GM21423 (cell line): Measurements from ENCODE around the gene TRMT112.
"Not testable (repeated sequence)": the region's sequence is repeated elsewhere in the genome, so short reads cannot be mapped to it uniquely, and the experiment has no call there.

ENCODE experiments used
- ATAC-seq: cut with Tn5 transposase; IDR thresholded peaks from one replicate; pipeline ENCODE4 v1.9.1; 2021; ENCODE audit warnings: mild to moderate bottlenecking, moderate library complexity; ENCODE audit not compliant: unreplicated experiment

Gene TRMT112

DNA sequence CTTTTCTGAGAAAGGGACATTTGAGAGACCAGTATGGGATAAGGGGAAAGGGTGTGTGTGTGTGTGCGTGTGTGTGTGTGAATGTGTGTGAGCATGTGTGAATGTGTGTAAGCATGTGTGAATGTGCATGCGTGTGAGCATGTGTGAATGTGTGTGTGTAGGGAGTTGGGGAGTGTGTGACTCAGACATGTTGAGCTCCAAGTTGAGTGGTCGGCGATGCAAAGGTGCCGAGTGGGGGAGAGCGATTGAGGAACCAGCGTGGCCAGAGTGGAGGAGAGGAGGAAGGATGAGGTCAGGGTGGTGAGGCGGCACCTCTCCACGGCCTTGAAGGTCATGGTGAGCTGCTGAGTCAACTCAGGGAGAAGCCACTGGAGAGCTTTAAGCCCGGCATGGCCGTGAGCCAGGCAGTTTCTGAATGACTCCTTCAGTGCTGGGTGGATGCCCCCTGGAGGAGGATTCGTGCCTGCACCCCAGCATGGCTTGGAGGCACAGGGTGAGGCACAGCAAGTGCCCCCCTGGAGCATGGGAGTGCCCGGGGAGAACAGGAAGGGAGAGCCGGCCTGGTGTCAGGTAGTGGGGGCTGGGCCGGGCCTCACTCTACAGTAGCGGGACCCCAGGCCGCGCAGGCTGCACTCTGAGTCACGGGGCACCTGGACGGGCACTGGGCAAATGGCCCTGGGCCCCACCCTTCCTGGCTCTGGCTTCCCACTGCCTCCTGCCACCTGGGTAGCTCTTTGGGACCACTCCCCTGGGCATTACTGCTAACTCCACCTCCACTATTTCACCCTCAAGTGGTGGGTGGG, 14.4 kb upstream of the TRMT112 start:
- ATAC-seq = peak; percentile 41

DNA sequence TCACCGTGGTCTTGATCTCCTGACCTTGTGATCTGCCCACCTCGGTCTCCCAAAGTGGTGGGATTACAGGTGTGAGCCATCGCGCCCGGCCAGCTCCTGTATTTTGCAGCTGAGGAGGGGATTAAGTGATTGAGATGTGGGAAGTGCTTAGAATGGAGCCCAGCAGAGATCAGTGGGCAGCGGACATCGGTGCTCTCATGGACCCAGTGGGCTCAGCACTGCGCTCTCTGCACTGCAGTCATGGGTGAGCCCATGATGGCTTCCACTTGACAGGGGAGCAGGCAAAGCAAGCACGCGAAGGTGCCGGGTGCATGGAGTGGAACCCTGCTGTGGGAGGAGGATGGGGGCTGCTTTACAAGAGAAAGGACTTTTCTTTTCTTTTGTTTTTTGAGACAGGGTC, 13.5 kb upstream of the TRMT112 start:
- no peak for ATAC-seq

DNA sequence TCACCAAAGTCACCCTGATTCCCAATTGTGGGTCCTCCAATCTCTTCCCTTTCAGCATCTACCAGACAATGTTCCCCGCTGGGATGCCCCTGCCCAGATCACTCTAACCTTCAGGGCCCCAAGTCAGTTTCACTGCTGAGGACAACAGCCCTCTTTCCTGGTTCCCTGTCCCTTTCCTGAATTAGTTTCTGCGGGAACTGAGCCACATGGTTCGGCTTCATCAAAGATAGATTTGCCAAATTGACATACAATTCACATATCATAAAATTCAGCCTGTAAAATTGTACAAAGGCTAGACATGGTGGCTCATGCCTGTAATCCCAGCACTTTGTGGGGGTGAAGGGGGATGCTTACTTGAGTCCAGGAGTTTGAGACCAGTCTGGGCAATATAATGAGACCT, 10.6 kb upstream of the TRMT112 start:
- ATAC-seq = no peak

- no peak for ATAC-seq
These were observed 10.0 kb upstream of the TRMT112 start for GRCh38 chr11:64327375-64327774.

- no peak for ATAC-seq
These were observed 7.5 kb upstream of the TRMT112 start for GRCh38 chr11:64324692-64325469.

DNA sequence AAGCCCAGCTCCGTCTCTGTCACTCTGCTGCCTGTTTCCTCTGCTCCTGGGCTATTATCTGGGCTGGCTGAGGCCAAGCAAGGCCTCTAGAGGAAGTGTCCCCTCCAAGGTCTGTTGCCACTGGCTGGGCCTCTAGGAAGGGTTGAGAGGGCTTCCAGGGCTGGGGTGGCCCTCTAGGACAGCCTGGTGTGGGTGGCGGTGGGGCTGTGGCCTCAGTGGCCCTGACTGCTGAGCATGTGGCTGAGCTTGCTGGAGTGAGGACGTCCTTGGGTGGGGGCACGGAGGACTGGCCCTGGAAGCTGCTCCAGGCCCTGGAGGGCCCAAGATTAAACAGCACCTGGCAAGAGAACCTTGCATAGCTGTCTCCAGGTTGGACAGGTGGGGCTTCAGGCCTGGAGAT, 6.6 kb upstream of the TRMT112 start:
- not testable (repeated sequence) for ATAC-seq

DNA sequence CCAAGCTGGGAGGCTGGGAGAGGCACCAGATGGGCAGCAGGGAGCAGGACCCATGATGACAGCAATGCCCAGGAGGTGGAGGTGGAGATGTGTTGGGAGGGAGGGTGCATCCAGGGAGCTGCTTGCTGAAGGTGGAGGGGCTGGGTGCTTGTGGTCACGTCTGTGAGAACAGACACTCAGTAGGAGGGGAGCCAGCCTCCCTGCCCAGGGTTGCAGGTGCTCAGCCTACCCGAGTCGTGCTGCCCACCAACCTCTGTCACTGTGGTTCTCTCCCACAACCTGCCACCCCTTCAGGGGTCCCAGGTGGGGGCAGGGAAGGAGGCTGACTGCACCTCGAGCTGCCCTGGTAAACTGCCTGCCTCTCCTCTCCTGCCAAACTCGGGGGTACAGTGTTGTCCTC, 6.0 kb upstream of the TRMT112 start:
- no peak for ATAC-seq

GRCh38 chr11:64322925-64323260, 5.5 kb upstream of the TRMT112 start:
- ATAC-seq = no peak

DNA sequence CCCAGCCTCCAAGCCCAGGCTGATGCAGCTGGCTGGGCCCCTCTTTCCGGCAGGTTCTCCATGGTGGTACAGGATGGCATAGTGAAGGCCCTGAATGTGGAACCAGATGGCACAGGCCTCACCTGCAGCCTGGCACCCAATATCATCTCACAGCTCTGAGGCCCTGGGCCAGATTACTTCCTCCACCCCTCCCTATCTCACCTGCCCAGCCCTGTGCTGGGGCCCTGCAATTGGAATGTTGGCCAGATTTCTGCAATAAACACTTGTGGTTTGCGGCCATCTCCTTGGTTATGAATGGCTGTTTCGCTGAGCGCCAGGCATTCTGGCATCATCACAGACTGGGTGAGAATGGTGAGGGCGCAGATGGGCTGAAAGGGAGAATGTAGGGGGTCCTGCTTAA, 4.2 kb upstream of the TRMT112 start:
- ATAC-seq = no peak

- ATAC-seq = no peak
These were observed 3.7 kb upstream of the TRMT112 start for GRCh38 chr11:64321026-64321425.

DNA sequence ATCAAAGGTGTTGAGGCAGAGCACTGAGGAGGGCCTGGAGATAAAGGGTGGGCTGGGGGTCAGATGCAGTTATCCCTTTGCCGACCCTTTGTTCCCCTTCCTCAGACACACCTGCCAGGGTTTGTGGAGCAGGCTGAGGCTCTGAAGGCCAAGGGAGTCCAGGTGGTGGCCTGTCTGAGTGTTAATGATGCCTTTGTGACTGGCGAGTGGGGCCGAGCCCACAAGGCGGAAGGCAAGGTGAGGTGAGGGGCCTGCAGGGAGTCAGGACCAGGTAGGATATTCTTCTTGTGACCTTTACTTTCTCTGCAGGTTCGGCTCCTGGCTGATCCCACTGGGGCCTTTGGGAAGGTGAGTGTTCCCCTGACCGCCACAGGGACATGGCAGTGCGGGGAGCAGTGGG, 3.2 kb upstream of the TRMT112 start:
- ATAC-seq = no peak

GRCh38 chr11:64318766-64319761, 1.7 kb upstream of the TRMT112 start:
- no peak for ATAC-seq

DNA sequence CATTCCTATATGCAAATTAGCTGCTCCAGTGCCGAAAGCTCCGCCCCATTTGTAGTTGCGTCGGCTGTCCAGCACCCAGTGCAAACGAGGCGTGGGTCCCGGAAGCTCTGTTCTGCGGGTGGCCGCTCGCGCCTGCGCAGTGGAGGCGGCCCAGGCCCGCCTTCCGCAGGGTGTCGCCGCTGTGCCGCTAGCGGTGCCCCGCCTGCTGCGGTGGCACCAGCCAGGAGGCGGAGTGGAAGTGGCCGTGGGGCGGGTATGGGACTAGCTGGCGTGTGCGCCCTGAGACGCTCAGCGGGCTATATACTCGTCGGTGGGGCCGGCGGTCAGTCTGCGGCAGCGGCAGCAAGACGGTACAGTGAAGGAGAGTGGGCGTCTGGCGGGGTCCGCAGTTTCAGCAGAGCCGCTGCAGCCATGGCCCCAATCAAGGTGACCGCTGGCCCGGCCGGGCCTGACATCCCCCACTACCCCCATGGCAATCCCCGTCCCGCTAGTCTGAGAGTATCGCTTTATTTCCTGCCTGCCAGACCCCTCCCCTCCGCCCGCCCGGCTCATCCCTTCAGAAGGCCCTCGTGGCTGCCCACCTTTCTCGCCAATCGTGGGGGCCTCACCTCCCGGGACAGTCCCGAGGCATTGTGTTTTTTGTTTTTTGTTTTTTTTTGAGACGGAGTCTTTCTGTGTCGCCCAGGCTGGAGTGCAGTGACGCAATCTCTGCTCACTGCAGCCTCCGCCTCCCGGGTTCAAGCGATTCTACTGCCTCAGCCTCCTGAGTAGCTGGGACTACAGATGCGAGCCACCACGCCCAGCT, 804 bp upstream of the TRMT112 start, which contains the start of gene PRDX5:
PRDX5 (plus strand) TSS at position 161 of the 805 bp plus-strand sequence; CDS start at position 256, 95 bp downstream.
- peak; percentile 68 for ATAC-seq

GRCh38 chr11:64316672-64317324, 561 bp downstream of the TRMT112 start:
- ATAC-seq = no peak

GRCh38 chr11:64315667-64316526, 1.5 kb downstream of the TRMT112 start:
- ATAC-seq = not testable (repeated sequence)

GRCh38 chr11:64314805-64315561, 2.4 kb downstream of the TRMT112 start:
- ATAC-seq = no peak

- ATAC-seq = no peak
These were observed 3.1 kb downstream of the TRMT112 start for GRCh38 chr11:64314146-64314804.
